HG03097 (cell line): ENCODE results near the gene GEMIN4.
"Not testable (repeated sequence)": the region's sequence is repeated elsewhere in the genome, so short reads cannot be mapped to it uniquely, and the experiment has no call there.

Experiments used
- ATAC-seq: cut with Tn5 transposase; IDR thresholded peaks from one replicate; pipeline ENCODE4 v1.9.1; 2021; ENCODE audit not compliant: unreplicated experiment, low FRiP score

The GEMIN4 gene

DNA sequence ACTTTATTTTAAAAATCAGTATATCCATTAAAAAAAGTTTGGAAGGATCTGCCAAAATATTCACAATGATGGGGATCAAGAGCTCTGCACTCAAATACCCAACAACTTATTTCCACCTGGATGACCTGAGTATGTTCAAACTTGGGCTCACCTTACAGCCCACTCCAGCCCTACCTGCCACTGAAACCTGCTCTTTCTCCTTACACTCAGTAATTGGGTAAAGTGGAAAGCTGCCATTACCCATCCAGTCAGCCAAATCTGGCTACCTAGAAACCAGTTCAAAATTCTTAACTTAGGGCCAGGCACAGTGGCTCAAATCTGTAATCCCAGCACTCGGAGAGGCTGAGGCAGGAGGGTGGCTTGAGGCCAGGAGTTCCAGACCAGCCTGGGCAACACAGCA lies 47.1 kb downstream of the GEMIN4 start:
- ATAC-seq = no peak

DNA sequence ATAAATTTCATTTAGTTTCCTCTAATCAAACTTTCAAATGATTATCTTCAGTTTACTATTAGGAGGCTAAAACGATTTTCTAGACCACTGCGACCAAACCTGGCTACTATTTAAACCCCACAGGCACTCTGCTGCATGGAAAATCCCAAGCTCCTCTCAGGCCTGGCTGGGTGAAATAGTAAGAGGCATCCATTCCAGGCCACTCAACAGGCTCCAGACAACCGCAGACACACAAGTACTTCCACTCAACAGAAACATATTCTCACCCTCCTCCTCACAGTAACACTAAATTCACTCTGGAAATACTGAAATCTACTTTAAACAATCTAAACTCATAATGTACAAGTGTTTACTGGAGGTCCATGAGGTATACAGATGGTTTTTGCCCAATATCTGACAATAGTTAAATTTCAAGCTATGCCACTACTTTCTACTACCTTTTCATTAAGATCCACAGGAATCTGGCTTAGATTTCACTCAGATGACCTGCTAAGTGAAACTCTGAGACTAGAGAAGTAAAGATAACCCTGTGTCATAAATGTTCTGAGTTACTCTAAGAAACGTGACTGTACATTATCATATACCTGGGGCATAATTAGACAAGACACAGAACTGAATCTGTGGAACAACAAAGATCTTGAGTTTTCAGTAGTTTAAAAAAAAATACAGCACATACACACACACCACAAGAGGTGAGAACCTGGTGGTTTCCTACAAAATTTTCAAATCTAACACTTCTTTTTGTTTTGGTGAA lies 47.8 kb downstream of the GEMIN4 start:
- no peak for ATAC-seq

DNA sequence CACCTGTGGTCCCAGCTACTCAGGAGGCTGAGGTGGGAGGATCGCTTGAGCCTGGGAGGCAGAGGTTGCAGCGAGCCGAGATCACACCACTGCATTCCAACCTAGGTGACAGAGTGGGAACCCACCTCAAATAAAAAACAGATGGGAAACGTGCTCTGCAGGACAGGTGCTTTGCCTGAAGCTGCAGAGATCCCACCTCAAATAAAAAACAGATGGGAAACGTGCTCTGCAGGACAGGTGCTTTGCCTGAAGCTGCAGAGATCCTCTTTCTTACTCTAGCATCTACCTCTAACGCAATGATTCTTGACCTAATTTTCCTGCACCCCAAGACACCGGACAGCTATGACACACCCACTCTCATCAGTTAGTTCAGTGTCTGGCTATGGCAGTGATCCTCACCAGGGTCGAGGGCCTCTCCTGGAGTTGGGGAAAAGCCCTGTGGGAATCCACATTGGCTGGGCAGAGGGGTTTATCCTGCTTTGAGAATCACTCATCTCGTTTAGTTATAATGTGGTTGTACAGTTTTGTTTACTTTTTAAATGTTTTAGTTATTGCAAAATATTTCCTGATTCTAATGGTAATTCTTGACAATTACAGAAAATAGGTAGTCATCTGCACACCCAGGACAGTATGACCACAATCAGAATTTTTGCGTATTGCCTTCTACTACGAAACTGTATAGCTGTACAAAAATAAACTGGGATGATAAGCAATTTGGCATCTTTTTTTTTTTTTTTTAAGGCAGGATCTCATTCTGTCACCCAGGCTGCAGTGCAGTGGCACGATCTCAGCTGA lies 48.8 kb downstream of the GEMIN4 start:
- no peak for ATAC-seq

DNA sequence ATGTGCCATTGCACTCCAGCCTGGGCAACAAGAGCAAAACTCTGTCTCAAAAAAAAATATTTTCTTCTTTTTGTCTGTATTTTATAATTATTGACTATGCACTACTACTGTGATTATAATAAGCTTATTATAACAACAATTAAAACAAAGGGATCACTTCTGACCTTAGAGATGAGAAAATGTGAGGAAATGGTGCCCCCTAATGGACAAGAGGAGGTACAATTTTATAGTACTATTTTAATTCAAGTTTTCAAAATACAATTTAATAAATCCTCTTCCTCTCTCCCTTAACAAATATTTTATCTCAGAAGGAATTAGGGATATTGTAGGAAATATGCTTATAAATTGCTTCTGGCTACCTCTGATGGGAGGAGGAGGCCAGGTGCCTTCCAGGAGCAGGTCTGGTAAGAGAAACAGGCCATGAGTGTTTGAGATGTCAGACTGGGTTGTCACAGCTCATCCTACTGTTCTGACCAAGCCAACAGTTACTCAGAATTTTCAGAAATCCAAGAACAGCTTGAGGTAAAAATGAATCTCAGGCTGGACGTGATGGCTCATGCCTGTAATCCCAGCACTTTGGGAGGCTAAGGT lies 51.5 kb downstream of the GEMIN4 start:
- ATAC-seq = no peak

DNA sequence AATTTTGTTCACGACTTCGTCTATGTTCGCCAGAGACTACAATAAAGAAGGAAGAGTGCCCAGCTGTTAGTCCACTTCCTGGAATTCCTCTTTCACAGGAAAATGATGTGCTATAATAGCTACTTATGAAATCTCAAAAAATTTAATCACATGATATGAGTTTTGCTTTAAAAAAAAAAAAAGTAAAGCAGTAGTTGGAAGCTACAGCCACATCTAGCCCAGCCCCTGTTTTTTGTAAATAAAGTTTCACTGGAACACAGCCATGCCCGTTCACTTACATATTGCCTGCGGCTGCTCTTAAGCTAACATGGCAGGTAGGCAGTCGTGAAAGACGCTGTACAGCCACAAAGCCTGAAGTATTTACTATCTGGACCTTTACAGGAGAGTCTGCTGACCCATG lies 52.7 kb downstream of the GEMIN4 start:
- ATAC-seq = no peak

DNA sequence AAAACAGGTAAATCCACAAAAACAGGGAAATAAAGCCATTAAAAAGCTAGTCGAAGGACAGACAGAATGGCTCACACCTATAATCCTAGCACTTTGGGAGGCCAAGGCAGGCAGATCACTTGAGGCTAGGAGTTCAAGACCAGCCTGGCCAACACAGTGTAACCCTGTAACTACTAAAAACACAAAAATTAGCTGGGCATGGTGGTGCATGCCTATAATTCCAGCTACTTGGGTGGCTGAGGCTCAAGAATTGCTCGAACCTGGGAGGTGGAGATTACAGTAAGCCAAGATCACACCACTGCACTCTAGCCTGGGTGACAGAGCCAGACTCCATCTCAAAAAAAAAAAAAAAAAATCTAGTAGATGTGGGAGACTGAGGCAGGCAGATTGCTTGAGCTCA lies 54.0 kb downstream of the GEMIN4 start:
- ATAC-seq = not testable (repeated sequence)

DNA sequence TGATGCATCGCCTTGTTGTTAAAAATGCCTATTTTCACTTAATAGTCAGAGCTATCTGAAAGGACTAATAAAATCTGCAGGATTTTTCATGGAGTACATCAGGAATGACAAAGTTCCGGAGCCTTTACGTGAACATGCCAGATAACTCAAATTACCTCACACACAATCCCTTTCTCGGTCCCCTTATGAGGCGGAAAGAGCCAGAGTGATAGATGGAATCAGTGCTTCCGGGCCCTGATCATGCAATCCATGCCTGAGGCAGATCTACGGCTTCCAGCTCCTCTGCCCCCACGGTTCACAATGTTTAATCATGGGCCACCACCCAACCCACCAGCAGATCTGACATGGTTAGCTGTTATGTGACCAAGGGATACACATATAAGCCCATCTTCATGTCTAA lies 54.4 kb downstream of the GEMIN4 start:
- ATAC-seq = no peak

DNA sequence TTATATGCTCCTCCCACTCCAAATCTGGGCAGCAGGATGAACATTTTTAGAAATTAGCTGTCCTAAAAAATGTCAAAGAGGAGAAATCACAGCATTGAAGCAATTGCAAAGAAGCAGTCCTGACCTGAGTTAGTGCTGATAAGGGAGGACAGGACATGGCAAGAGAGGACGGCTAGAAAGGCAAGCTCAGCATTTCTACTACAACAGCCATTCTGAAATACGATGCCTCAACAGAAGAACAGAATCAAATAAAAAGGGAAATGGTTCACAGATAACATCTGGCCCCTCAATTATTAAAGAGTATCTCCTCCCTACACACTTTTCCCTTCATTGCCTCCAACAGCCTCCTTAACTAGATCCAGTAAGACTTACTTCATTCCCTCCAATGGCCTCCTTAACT lies 55.7 kb downstream of the GEMIN4 start:
- no peak for ATAC-seq
